Measurements from ENCODE around the gene EDIL3. TPM values are rescaled to one million over a fixed set of nuclear protein-coding genes. Genes with fewer than 3 reads are reported as not detected.

EDIL3 gene
- total RNA-seq, 1 experiment from 2014 or later: 0.07 TPM

DNA sequence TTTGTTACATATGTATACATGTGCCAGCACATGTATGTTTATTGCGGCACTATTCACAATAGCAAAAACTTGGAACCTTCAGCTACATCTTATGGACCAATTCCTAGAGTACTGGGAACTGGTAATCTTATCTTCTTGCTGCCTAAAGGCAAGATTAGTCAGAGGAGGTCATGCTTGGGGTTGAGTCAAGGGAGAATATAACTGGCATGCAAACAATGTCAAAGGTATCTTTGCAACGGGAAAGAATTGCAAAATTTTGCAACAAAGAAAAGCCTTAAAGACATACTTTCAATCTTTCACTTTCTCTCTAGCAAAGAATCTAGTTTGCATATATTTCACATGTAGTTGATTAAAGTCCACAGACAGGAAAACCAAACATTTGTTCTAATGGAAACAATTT, 145.2 kb downstream of the EDIL3 start:
- CTCF ChIA-PET: no interaction called here
- H3K4me3 Mint-ChIP-seq (ENCODE audit: low read depth, unreplicated experiment): no peak overlapping the region
- no peaks in the 10 kb centered on the region for H3K27me3 Mint-ChIP-seq (ENCODE audit: unreplicated experiment)
- H3K9me3 Mint-ChIP-seq (ENCODE audit: low read depth, unreplicated experiment): no peaks in the 10 kb centered on the region
- H3K27ac Mint-ChIP-seq (ENCODE audit: unreplicated experiment): no peak overlapping the region
- DNase-seq: no peak
- H3K36me3 Mint-ChIP-seq (ENCODE audit: insufficient read depth, unreplicated experiment): no peaks in the 10 kb centered on the region
- no TSS peak for BruUV-seq (replicated peaks)
- TF ChIP-seq, protein P1, sequence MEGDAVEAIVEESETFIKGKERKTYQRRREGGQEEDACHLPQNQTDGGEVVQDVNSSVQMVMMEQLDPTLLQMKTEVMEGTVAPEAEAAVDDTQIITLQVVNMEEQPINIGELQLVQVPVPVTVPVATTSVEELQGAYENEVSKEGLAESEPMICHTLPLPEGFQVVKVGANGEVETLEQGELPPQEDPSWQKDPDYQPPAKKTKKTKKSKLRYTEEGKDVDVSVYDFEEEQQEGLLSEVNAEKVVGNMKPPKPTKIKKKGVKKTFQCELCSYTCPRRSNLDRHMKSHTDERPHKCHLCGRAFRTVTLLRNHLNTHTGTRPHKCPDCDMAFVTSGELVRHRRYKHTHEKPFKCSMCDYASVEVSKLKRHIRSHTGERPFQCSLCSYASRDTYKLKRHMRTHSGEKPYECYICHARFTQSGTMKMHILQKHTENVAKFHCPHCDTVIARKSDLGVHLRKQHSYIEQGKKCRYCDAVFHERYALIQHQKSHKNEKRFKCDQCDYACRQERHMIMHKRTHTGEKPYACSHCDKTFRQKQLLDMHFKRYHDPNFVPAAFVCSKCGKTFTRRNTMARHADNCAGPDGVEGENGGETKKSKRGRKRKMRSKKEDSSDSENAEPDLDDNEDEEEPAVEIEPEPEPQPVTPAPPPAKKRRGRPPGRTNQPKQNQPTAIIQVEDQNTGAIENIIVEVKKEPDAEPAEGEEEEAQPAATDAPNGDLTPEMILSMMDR (IDR thresholded peaks at IDR 0.05; ENCODE audit: unreplicated experiment): no peak
- H3K4me1 Mint-ChIP-seq (ENCODE audit: low read depth, unreplicated experiment): peaks cover 8% of the 10 kb centered on the region
- intact Hi-C loops (cut with micrococcal nuclease; ENCODE audit: unreplicated experiment): no loop called here

DNA sequence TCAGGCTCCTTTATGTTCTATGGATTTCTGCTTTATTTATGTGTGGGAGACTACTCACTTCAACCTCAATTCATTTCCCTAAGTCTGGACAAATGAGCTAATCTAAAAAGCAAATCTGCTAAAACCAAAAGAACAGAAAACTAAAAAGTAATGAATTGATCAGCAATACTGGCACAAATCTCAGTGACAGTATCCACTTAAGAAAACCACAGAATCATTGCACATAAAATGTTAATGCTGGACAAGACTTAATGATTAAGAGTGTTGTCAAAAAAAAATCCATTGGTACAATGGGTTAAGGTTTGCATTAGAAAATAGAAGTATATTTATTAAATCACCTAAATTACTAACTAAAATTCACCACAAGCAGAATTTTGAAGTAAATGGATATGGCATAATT, 147.6 kb downstream of the EDIL3 start:
- Mint-ChIP-seq H3K4me1 (ENCODE audit: low read depth, unreplicated experiment) (peaks cover 8% of the 10 kb centered on the region), H3K27ac (ENCODE audit: unreplicated experiment) (no peak overlapping the region), H3K36me3 (ENCODE audit: insufficient read depth, unreplicated experiment) (no peaks in the 10 kb centered on the region), H3K27me3 (ENCODE audit: unreplicated experiment) (no peaks in the 10 kb centered on the region), H3K4me3 (ENCODE audit: low read depth, unreplicated experiment) (no peak overlapping the region), H3K9me3 (ENCODE audit: low read depth, unreplicated experiment) (no peaks in the 10 kb centered on the region)
- CTCF ChIA-PET: no interaction called here
- intact Hi-C loops (cut with micrococcal nuclease; ENCODE audit: unreplicated experiment): no loop called here
- no TSS peak for BruUV-seq (replicated peaks)
- TF ChIP-seq, protein P1 (IDR thresholded peaks at IDR 0.05; ENCODE audit: unreplicated experiment): no peak
- DNase-seq: no peak

DNA sequence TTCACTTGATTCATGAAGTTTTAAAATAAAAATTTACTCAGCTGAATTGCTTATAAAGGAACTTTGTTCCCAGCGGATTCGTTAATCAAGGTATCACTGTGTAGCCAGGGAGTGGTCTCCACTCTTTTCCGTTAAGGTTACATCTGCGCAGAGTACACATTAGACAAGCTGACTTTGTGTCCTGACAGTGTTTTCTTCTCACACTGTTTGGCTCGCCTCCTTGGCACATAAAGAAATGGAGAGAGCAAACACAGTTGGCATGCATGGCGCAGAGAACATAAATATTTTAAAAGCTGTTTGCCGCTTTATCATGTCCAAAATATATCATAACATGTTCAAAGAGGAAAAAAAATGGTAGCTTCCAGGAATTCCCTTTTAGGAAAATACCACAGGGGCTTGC, 153.2 kb downstream of the EDIL3 start:
- Mint-ChIP-seq H3K4me1 (ENCODE audit: low read depth, unreplicated experiment) (no peaks in the 10 kb centered on the region), H3K36me3 (ENCODE audit: insufficient read depth, unreplicated experiment) (no peaks in the 10 kb centered on the region), H3K4me3 (ENCODE audit: low read depth, unreplicated experiment) (no peak overlapping the region), H3K9me3 (ENCODE audit: low read depth, unreplicated experiment) (no peaks in the 10 kb centered on the region), H3K27ac (ENCODE audit: unreplicated experiment) (no peak overlapping the region), H3K27me3 (ENCODE audit: unreplicated experiment) (no peaks in the 10 kb centered on the region)
- TF ChIP-seq, protein P1 (IDR thresholded peaks at IDR 0.05; ENCODE audit: unreplicated experiment): no peak
- CTCF ChIA-PET: interaction anchor here (0.8 kb wide), 1 partner anchor 9 kb away, joined by 3 read pairs; no protein-coding TSS in a partner anchor
- DNase-seq: no peak
- no TSS peak for BruUV-seq (replicated peaks)
- intact Hi-C loops (cut with micrococcal nuclease; ENCODE audit: unreplicated experiment): no loop called here

GRCh38 chr5:84229045-84229444, 155.6 kb downstream of the EDIL3 start:
- CTCF ChIA-PET: no interaction called here
- no TSS peak for BruUV-seq (replicated peaks)
- Mint-ChIP-seq H3K4me1 (ENCODE audit: low read depth, unreplicated experiment) (no peaks in the 10 kb centered on the region), H3K27ac (ENCODE audit: unreplicated experiment) (no peak overlapping the region), H3K27me3 (ENCODE audit: unreplicated experiment) (no peaks in the 10 kb centered on the region), H3K36me3 (ENCODE audit: insufficient read depth, unreplicated experiment) (no peaks in the 10 kb centered on the region), H3K4me3 (ENCODE audit: low read depth, unreplicated experiment) (no peak overlapping the region), H3K9me3 (ENCODE audit: low read depth, unreplicated experiment) (no peaks in the 10 kb centered on the region)
- DNase-seq: no peak
- intact Hi-C loops (cut with micrococcal nuclease; ENCODE audit: unreplicated experiment): no loop called here
- TF ChIP-seq, protein P1 (IDR thresholded peaks at IDR 0.05; ENCODE audit: unreplicated experiment): no peak

Measured in Calu3 (cell line).